ENCODE results near the gene NDUFS4. TPM values are rescaled to one million over a fixed set of nuclear protein-coding genes. Genes with fewer than 3 reads are reported as not detected.

NDUFS4 gene
- total and polyA plus RNA-seq, 9 of the 15 experiments (the other 6 are each of a cell fraction or from before 2014, with no cell fraction given): 68.7 to 313 (median 113) TPM

- TF ChIP-seq, protein P1, sequence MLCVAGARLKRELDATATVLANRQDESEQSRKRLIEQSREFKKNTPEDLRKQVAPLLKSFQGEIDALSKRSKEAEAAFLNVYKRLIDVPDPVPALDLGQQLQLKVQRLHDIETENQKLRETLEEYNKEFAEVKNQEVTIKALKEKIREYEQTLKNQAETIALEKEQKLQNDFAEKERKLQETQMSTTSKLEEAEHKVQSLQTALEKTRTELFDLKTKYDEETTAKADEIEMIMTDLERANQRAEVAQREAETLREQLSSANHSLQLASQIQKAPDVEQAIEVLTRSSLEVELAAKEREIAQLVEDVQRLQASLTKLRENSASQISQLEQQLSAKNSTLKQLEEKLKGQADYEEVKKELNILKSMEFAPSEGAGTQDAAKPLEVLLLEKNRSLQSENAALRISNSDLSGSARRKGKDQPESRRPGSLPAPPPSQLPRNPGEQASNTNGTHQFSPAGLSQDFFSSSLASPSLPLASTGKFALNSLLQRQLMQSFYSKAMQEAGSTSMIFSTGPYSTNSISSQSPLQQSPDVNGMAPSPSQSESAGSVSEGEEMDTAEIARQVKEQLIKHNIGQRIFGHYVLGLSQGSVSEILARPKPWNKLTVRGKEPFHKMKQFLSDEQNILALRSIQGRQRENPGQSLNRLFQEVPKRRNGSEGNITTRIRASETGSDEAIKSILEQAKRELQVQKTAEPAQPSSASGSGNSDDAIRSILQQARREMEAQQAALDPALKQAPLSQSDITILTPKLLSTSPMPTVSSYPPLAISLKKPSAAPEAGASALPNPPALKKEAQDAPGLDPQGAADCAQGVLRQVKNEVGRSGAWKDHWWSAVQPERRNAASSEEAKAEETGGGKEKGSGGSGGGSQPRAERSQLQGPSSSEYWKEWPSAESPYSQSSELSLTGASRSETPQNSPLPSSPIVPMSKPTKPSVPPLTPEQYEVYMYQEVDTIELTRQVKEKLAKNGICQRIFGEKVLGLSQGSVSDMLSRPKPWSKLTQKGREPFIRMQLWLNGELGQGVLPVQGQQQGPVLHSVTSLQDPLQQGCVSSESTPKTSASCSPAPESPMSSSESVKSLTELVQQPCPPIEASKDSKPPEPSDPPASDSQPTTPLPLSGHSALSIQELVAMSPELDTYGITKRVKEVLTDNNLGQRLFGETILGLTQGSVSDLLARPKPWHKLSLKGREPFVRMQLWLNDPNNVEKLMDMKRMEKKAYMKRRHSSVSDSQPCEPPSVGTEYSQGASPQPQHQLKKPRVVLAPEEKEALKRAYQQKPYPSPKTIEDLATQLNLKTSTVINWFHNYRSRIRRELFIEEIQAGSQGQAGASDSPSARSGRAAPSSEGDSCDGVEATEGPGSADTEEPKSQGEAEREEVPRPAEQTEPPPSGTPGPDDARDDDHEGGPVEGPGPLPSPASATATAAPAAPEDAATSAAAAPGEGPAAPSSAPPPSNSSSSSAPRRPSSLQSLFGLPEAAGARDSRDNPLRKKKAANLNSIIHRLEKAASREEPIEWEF (CRISPR knock-in tag; IDR thresholded peaks at IDR 0.05): no peak
- TF ChIP-seq ATF2 (CRISPR knock-in tag; IDR thresholded peaks at IDR 0.05) (no peak), ZNF318 (IDR thresholded peaks at IDR 0.05; ENCODE audit: borderline replicate concordance in 1 of 2, low read depth in 1 of 2) (no peak), XRCC3 (IDR thresholded peaks at IDR 0.05) (no peak), SAP30 (IDR thresholded peaks at IDR 0.05; ENCODE audit: borderline replicate concordance, insufficient read depth, low read depth, low read length, poor library complexity, severe bottlenecking) (no peak)
Observed at GRCh38 chr5:53576674-53577073, 16.2 kb downstream of the NDUFS4 start (continued).
